HG03439 (cell line): ENCODE data around the gene LIMK2.

ENCODE experiments used
- ATAC-seq: cut with Tn5 transposase; IDR thresholded peaks from one replicate; pipeline ENCODE4 v1.9.1; 2021; ENCODE audit warnings: mild to moderate bottlenecking, moderate library complexity; ENCODE audit not compliant: unreplicated experiment

Gene LIMK2

GRCh38 chr22:31327806-31328543 lies 115.9 kb downstream of the LIMK2 start:
- ATAC-seq = no peak

- no peak for ATAC-seq
Measured at GRCh38 chr22:31328544-31328960, 116.5 kb downstream of the LIMK2 start.

GRCh38 chr22:31329029-31329428 lies 116.9 kb downstream of the LIMK2 start:
- ATAC-seq = no peak
